ENCODE measurements around the gene CCSER1.

GRCh38 chr4:91256043-91256442, 1128.8 kb downstream of the CCSER1 start:
- TF ChIP-seq CTCF (conservative IDR thresholded peaks at IDR 0.05) (no peak), EZH2 (IDR thresholded peaks at IDR 0.05; ENCODE audit: low read depth) (no peak)

Measured in PC-9 (cell line).